Measurements from ENCODE around the gene SMIM12. TPM values are rescaled to one million over a fixed set of nuclear protein-coding genes. Genes with fewer than 3 reads are reported as not detected.
"Not testable (repeated sequence)": the region's sequence is repeated elsewhere in the genome, so short reads cannot be mapped to it uniquely, and the experiment has no call there.

Gene SMIM12
- total and polyA plus RNA-seq, 8 donors = 21.4 to 53.0 (median 26.3) TPM

DNA sequence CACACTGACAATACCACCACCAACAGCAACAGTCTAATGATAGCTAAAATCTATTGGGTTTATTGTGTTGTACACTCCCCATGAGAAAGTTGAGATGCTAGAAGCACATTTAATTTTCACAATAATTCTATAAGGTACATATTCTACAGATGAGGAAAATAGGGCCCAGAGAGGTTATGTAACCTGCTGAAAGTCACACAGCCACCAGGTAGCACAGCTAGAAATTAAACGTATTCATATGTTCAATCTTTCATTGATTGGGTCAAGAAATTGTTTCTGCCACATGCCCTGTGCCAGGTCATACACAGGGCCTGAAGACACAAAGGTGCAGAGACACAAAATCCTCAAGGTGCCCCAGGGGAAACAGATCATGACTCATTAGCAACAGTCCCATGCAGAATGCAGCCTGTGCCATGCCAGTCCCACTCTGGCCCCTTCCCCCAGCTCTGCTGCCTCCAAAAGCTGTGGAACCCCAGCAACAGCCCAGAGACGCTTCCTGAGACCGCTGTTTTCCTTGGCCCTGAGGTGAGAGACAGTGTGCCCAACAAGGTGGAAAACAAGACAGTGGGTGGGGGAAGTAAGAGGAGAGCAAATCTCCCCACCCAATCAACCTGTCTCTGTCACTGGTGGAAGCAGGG, 34.6 kb downstream of the SMIM12 start:
- Histone ChIP-seq H3K27ac (peak overlapping the region in 1 of 2 donors; percentile 5), H3K9me3 (no peaks in the 10 kb centered on the region), H3K36me3 (no peaks in the 10 kb centered on the region), H3K27me3 (no peaks in the 10 kb centered on the region), H3K4me3 (no peak overlapping the region), H3K4me1 (peaks cover 0 to 3% of the 10 kb centered on the region in 2 donors)
- no peak for DNase-seq
- TF ChIP-seq, protein P1, sequence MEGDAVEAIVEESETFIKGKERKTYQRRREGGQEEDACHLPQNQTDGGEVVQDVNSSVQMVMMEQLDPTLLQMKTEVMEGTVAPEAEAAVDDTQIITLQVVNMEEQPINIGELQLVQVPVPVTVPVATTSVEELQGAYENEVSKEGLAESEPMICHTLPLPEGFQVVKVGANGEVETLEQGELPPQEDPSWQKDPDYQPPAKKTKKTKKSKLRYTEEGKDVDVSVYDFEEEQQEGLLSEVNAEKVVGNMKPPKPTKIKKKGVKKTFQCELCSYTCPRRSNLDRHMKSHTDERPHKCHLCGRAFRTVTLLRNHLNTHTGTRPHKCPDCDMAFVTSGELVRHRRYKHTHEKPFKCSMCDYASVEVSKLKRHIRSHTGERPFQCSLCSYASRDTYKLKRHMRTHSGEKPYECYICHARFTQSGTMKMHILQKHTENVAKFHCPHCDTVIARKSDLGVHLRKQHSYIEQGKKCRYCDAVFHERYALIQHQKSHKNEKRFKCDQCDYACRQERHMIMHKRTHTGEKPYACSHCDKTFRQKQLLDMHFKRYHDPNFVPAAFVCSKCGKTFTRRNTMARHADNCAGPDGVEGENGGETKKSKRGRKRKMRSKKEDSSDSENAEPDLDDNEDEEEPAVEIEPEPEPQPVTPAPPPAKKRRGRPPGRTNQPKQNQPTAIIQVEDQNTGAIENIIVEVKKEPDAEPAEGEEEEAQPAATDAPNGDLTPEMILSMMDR (IDR thresholded peaks at IDR 0.05) = no peak
- intact Hi-C loops (cut with DNase I) = no loop called here
- no peak for ATAC-seq

DNA sequence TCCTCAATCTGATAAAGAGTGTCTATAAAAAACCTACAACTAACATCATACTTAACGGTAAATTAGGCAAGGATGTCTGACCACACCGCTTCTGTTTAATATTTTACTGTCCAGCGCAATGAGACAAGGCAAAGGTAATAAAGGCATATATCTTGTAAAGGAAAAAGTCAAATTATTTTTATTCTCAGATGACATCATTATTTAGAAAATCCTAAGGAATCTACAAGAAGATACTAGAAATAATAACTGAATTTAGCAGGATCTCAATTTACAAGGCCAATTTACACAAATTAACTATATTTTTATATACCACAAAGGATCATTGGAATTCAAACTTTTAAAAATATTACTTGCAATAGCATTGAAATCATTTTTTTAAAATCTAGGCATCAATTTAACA, 37.3 kb downstream of the SMIM12 start:
- Histone ChIP-seq H3K27me3 (no peaks in the 10 kb centered on the region), H3K4me3 (no peak overlapping the region), H3K36me3 (no peaks in the 10 kb centered on the region), H3K9me3 (no peaks in the 10 kb centered on the region), H3K27ac (no peak overlapping the region), H3K4me1 (peaks cover 0 to 3% of the 10 kb centered on the region in 2 donors)
- DNase-seq (no peak), ATAC-seq (no peak)
- intact Hi-C loops (cut with DNase I) = no loop called here
- TF ChIP-seq, protein P1 (IDR thresholded peaks at IDR 0.05) = no peak

DNA sequence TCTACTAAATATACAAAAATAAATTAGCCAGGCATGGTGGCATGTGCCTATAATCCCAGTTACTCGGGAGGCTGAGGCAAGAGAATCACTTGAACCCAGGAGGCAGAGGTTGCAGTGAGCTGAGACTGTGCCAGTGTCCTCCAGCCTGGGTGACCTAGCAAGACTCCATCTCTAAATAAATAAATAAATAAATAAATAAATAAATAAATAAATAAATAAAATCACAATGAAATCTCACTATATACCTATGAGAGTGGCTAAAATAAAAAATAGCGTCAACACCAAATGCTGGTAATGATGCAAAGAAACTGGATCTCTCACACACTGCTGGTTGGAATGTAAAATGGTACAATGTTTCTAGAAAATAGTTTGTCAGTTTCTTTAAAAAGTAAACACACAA, 40.7 kb downstream of the SMIM12 start:
- intact Hi-C loops (cut with DNase I) = not testable (repeated sequence)

DNA sequence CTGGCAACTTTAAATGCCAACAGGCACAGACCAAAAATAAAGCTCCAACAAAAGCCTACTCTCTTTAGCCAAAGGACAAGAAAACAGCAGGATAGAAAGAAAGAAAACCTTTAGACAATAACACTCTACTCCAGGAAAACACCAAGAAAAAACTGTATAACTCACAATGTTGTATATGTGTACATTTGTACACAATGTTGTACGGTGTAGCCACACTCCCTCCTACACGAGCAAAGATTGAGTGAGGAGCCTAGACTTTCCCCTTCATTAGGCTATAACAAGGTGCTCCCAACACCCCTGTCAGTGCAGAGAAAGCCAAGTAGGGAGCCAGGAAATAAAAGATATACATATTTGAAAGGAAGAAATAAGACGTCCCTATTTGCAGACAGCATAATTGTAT, 42.8 kb downstream of the SMIM12 start:
- H3K9me3 ChIP-seq = no peaks in the 10 kb centered on the region
- TF ChIP-seq, protein P1 (IDR thresholded peaks at IDR 0.05) = no peak
- no peak for DNase-seq
- intact Hi-C loops (cut with DNase I) = no loop called here
- H3K4me1 ChIP-seq = no peaks in the 10 kb centered on the region
- no peaks in the 10 kb centered on the region for H3K27me3 ChIP-seq
- no peak overlapping the region for H3K27ac ChIP-seq
- H3K36me3 ChIP-seq = no peaks in the 10 kb centered on the region
- no peak for ATAC-seq
- no peak overlapping the region for H3K4me3 ChIP-seq

More for the DNA sequence above, 40.7 kb downstream of the SMIM12 start:
- not testable (repeated sequence) for H3K4me3 ChIP-seq, ATAC-seq, H3K36me3 ChIP-seq, H3K9me3 ChIP-seq, DNase-seq, H3K4me1 ChIP-seq, H3K27me3 ChIP-seq, H3K27ac ChIP-seq

DNA sequence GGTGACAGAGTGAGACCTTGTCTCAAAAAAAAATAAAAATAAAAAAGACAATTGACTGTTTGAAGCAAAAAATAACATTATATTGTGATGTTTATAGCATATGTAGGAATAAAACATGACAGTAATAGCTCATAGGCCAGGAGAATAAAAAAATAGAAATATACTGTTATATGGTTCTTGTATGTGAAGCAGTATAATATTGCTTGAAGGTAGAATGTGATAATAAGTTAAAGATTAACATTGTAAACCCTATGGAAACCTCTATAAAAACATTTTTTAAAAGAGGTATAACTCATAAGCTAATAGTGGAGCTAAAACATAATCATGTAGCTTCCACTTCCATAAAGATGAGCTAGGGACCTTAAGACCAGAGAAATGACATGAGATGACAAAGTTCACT, 43.2 kb downstream of the SMIM12 start:
- H3K36me3 ChIP-seq = no peaks in the 10 kb centered on the region
- H3K27ac ChIP-seq = no peak overlapping the region
- H3K4me1 ChIP-seq = no peaks in the 10 kb centered on the region
- DNase-seq (no peak), ATAC-seq (no peak)
- H3K27me3 ChIP-seq = no peaks in the 10 kb centered on the region
- H3K9me3 ChIP-seq = no peaks in the 10 kb centered on the region
- H3K4me3 ChIP-seq = no peak overlapping the region
- intact Hi-C loops (cut with DNase I) = no loop called here
- TF ChIP-seq, protein P1 (IDR thresholded peaks at IDR 0.05) = no peak

DNA sequence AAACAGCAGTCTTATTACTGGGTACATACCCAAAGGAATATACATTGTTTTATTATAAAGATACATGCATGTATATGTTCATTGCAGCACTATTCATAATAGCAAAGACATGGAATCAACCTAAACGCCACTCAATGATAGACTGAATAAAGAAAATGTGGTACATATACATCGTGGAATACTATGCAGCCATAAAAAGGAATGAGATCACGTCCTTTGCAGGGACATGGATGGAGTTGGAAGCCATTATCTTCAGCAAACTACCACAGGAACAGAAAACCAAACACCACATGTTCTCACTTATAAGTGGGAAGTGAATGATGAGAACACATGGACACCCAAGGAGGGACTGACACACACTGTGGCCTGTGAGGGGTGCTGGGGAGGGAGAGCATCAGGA, 48.8 kb downstream of the SMIM12 start:
- intact Hi-C loops (cut with DNase I); H3K4me1 ChIP-seq; ATAC-seq; H3K27me3 ChIP-seq; H3K4me3 ChIP-seq; H3K36me3 ChIP-seq; DNase-seq; H3K27ac ChIP-seq; H3K9me3 ChIP-seq: not testable (repeated sequence)
